ENCODE measurements around the gene PSMA3. TPM values are rescaled to one million over a fixed set of nuclear protein-coding genes. Genes with fewer than 3 reads are reported as not detected.

PSMA3 gene
- total RNA-seq (2021) (202 and 277 TPM in 2 replicates), Bru-seq, nascent RNA (percentile 96 among the genes with signal in this experiment), BruChase-seq, experiment 1, labeled RNA remaining after a 2-hour chase (percentile 86 among the genes with signal in this experiment), BruChase-seq, experiment 2, labeled RNA remaining after a 6-hour chase (percentile 92 among the genes with signal in this experiment)
- long read RNA-seq, transcript PSMA3-201 (11 exons, 970 nt) = major isoform, 344 of 450 reads
- long read RNA-seq, partial matches to known transcripts = 11 of 450 reads
- long read RNA-seq, other reads (novel, unspliced or antisense) = 89 of 450 reads

DNA sequence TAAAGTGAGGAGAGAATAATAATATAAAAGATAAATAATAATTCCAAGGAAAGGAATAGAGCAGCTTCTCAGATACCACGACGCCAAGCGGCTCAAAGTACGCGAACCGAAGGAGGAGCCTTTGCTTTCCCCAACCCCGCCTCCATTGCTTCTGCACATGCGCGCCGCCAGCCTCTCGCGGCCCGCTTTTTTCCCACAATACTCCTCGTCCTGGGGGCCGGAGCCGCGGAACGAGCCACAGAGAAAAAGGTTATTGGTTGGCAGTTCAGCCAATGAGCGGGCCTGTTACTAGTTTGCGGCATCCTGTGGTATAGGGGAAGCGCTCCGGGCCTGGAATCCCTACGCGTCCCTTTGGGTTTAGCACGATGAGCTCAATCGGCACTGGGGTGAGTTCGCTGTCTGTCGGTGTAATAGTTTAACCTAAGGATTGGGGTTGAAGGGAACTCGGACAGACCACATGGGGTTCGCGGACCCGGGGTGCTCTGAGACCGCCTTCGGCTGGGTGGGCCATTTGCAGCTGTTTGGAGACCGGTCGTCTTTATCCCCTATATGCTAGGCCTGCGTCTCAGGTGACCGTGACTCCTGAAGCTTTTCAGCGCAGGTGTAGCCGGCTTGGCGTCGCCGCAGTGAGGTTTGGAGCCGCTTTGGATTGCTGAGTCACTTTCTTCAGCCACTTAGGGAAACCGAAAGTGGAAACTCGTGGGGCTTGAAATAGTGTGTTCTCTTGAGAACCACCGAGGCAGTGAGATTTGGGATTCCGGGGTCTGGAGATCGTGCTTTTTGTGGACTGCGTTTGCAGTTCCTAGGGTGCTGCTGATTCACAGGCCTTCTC, at the start of gene PSMA3:
TSS of gene PSMA3 (plus strand) at position 288 of the 832 bp plus-strand sequence. CDS start at position 366, 78 bp downstream.
- Histone ChIP-seq H4K20me1 (ENCODE audit: insufficient read depth) (peaks cover 28% of the 10 kb centered on the region), H3K27ac (peak within 1 kb of the TSS; percentile 97), H3K4me3 (peak within 1 kb of the TSS; percentile 87), H3K9me3 (ENCODE audit: insufficient read depth, low read depth) (no peaks in the 10 kb centered on the region), H3K4me1 (replicated peaks; ENCODE audit: insufficient read depth) (peaks cover 28% of the 10 kb centered on the region), H3K27me3 (ENCODE audit: insufficient read depth, low read depth) (no peaks in the 10 kb centered on the region), H3K79me2 (ENCODE audit: low read depth) (peaks cover 48% of the 10 kb centered on the region), H3K4me2 (peak within 1 kb of the TSS; percentile 90), H2AFZ (peak within 1 kb of the TSS; percentile 90), H3K36me3 (ENCODE audit: low read depth) (peaks cover 16% of the 10 kb centered on the region), H3K9me2 (ENCODE audit: insufficient read depth) (no peaks in the 10 kb centered on the region), H3F3A (ENCODE audit: insufficient read depth, low read depth) (peaks cover 22% of the 10 kb centered on the region)
- TSS peak; percentile 88 for BruUV-seq (replicated peaks)
- no peak for TF ChIP-seq EZH2 (IDR thresholded peaks at IDR 0.05; ENCODE audit: low read depth)
- TF ChIP-seq CTCF (conservative IDR thresholded peaks at IDR 0.05) = no peak
- CTCF ChIA-PET = no interaction called here
- intact Hi-C loops (cut with micrococcal nuclease; ENCODE audit: unreplicated experiment) = loop anchor here (1.0 to 10.0 kb wide), 3 partner anchors 44 to 140 kb away; partner anchors contain the start of genes ACTR10 and ARID4A
- POLR2A ChIA-PET (ENCODE audit: unreplicated experiment) = interaction anchor here (0.5 to 1.3 kb wide), 8 partner anchors 8 to 1658 kb away, joined by 3 to 14 read pairs (median 6); partner anchors contain the start of genes ACTR10 and ARID4A
- peak; percentile 93 to 96 for DNase-seq

DNA sequence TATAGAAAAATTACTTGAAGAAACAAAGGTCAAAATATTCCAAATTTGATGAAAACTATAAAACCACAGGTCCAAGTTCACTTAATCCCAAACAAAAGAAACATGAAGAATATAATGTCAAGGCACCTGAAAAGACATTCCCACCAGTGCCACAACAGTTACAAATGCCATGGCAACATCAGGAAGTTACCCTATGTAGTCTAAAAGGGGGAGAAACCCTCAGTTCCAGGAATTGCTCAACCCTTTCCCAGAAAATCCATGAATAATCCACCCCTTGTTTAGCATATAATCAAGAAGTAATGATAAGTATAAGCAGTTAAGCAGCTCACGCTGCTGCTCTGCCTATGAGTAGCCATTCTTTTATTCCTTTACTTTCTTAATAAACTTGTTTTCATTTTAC, 48.4 kb upstream of the PSMA3 start:
- H3K4me3 ChIP-seq = no peak overlapping the region
- no peak overlapping the region for H3K27ac ChIP-seq
- ChIA-PET CTCF (no interaction called here), POLR2A (ENCODE audit: unreplicated experiment) (interaction anchor here (0.7 kb wide), 1 partner anchor 359 kb away, joined by 3 read pairs; no protein-coding TSS in a partner anchor)
- H3K36me3 ChIP-seq (ENCODE audit: low read depth) = no peaks in the 10 kb centered on the region
- intact Hi-C loops (cut with micrococcal nuclease; ENCODE audit: unreplicated experiment) = no loop called here
- H3K9me2 ChIP-seq (ENCODE audit: insufficient read depth) = no peaks in the 10 kb centered on the region
- DNase-seq = no peak
- H3K9me3 ChIP-seq (ENCODE audit: insufficient read depth, low read depth) = no peaks in the 10 kb centered on the region
- H3K4me2 ChIP-seq = no peak overlapping the region
- H3F3A ChIP-seq (ENCODE audit: insufficient read depth, low read depth) = 0 out of 2 replicates have a peak, but pooled peaks cover 3% of the 10 kb centered on the region
- H3K79me2 ChIP-seq (ENCODE audit: low read depth) = peaks cover 10% of the 10 kb centered on the region
- no TSS peak for BruUV-seq (replicated peaks)
- 0 out of 2 replicates have a peak overlapping the region, but pooled peaks have one; percentile 14 for H2AFZ ChIP-seq
- H3K27me3 ChIP-seq (ENCODE audit: insufficient read depth, low read depth) = no peaks in the 10 kb centered on the region
- H3K4me1 ChIP-seq (replicated peaks; ENCODE audit: insufficient read depth) = peaks cover 14% of the 10 kb centered on the region
- TF ChIP-seq CTCF (conservative IDR thresholded peaks at IDR 0.05) (no peak), EZH2 (IDR thresholded peaks at IDR 0.05; ENCODE audit: low read depth) (no peak)
- H4K20me1 ChIP-seq (ENCODE audit: insufficient read depth) = no peaks in the 10 kb centered on the region

DNA sequence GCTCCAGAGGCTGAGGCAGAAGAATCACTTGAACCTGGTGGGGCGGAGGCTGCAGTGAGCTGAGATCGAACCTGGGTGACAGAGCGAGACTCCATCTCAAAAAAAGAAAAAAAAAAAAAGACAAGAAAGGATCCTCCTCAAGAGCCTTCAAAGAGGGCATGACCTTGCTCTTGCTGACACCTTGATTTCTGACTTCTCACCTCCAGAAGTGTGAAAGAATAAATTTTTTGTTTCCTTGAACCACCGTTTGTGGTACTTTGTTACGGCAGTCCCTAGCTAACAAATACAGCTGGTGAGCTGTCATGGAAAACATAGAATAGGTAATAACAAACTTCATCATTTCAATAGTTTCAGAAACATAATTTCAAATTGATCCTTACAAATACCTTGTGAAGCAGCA, 46.6 kb upstream of the PSMA3 start:
- Histone ChIP-seq H3K27me3 (ENCODE audit: insufficient read depth, low read depth) (no peaks in the 10 kb centered on the region), H3K36me3 (ENCODE audit: low read depth) (no peaks in the 10 kb centered on the region), H3K4me3 (no peak overlapping the region), H3K4me1 (replicated peaks; ENCODE audit: insufficient read depth) (peaks cover 18% of the 10 kb centered on the region), H3K79me2 (ENCODE audit: low read depth) (peaks cover 21% of the 10 kb centered on the region), H3K4me2 (no peak overlapping the region), H3K27ac (no peak overlapping the region), H3K9me3 (ENCODE audit: insufficient read depth, low read depth) (no peaks in the 10 kb centered on the region), H3F3A (ENCODE audit: insufficient read depth, low read depth) (0 out of 2 replicates have a peak, but pooled peaks cover 3% of the 10 kb centered on the region), H3K9me2 (ENCODE audit: insufficient read depth) (no peaks in the 10 kb centered on the region), H2AFZ (no peak overlapping the region), H4K20me1 (ENCODE audit: insufficient read depth) (no peaks in the 10 kb centered on the region)
- BruUV-seq (replicated peaks) = no TSS peak
- no peak for TF ChIP-seq EZH2 (IDR thresholded peaks at IDR 0.05; ENCODE audit: low read depth)
- no peak for TF ChIP-seq CTCF (conservative IDR thresholded peaks at IDR 0.05)
- ChIA-PET CTCF (no interaction called here), POLR2A (ENCODE audit: unreplicated experiment) (no interaction called here)
- intact Hi-C loops (cut with micrococcal nuclease; ENCODE audit: unreplicated experiment) = no loop called here
- no peak for DNase-seq

Measured in PC-9 (cell line).